Pons (tissue), 1 donor: ENCODE results near the gene SIRT2.

Experiments used
- DNase-seq: peaks from one replicate; pipeline ENCODE4 v3.0.0-alpha.2; 2016; ENCODE audit warnings: low spot score

SIRT2 gene

GRCh38 chr19:38920602-38921419 lies 21.4 kb upstream of the SIRT2 start:
- no peak for DNase-seq

GRCh38 chr19:38919837-38920601 lies 20.6 kb upstream of the SIRT2 start:
- DNase-seq, result no peak

- no peak for DNase-seq
Observed at GRCh38 chr19:38918526-38918925, 19.1 kb upstream of the SIRT2 start.

- DNase-seq, result no peak
Observed at GRCh38 chr19:38917921-38918491, 18.6 kb upstream of the SIRT2 start.

- DNase-seq, result no peak
Observed at GRCh38 chr19:38917516-38917915, 18.1 kb upstream of the SIRT2 start.

- no peak for DNase-seq
Observed at GRCh38 chr19:38915329-38916321, 16.2 kb upstream of the SIRT2 start.

GRCh38 chr19:38913958-38914357 lies 14.5 kb upstream of the SIRT2 start:
- no peak for DNase-seq

GRCh38 chr19:38912600-38913514 lies 13.4 kb upstream of the SIRT2 start:
- DNase-seq, result no peak

GRCh38 chr19:38911388-38912001 lies 12.1 kb upstream of the SIRT2 start:
- DNase-seq, result no peak

GRCh38 chr19:38910488-38910887 lies 11.1 kb upstream of the SIRT2 start:
- DNase-seq, result no peak

GRCh38 chr19:38908911-38909310 lies 9.5 kb upstream of the SIRT2 start:
- no peak for DNase-seq

GRCh38 chr19:38907670-38908069 lies 8.3 kb upstream of the SIRT2 start:
- DNase-seq, result no peak

GRCh38 chr19:38907227-38907626 lies 7.8 kb upstream of the SIRT2 start:
- no peak for DNase-seq

- no peak for DNase-seq
Observed at GRCh38 chr19:38905620-38906019, 6.2 kb upstream of the SIRT2 start.

- no peak for DNase-seq
Observed at GRCh38 chr19:38904581-38905539, 5.4 kb upstream of the SIRT2 start.

GRCh38 chr19:38901683-38902082 lies 2.3 kb upstream of the SIRT2 start:
- DNase-seq, result no peak

GRCh38 chr19:38900743-38901190 lies 1.3 kb upstream of the SIRT2 start:
- DNase-seq, result no peak

- peak; percentile 72 for DNase-seq
Observed at GRCh38 chr19:38900202-38900629, 798 bp upstream of the SIRT2 start.
